ENCODE measurements around the gene DOK5. TPM values are rescaled to one million over a fixed set of nuclear protein-coding genes. Genes with fewer than 3 reads are reported as not detected.

Gene DOK5
- total and polyA plus RNA-seq, 9 donors = 0.24 to 38.3 (median 2.4) TPM; not detected in 1

DNA sequence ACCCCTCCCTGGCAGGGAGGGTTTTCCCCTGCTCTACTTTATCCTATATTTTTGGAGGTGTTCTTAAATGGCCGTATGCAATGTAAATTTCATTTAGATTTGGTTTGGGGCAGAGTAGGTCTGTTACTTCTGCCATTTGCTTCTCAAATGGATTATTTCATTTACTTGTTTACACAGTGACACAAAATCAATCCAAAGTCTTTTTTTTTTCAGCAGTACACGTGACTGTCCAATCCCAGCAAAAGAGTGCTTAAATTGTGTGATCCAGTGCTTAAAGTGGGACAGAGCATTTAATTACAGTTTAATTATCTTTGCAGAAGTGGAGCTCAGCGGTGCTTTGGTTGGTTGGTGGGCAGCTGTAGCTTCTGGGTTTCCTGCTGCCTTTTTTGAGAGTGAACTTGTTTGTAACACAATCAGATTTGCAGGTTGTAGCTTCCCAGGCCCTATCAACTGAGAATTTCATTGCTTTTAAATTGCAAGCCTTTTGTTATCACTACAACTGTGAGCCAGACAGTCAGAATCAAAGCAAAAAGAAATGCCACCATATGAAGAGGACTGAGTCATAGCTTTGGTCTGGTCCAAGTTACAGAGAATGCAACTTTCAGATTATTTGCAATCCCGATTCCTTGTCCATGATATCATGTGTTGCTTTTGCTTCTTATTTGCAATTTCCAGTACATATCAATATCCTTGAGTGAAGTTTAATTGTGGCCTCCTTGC is 216.9 kb downstream of the DOK5 start:
- H3K36me3 ChIP-seq = no peaks in the 10 kb centered on the region
- no peak overlapping the region for H3K4me3 ChIP-seq
- H3K9me3 ChIP-seq = no peaks in the 10 kb centered on the region
- H3K27ac ChIP-seq = no peak overlapping the region
- intact Hi-C loops (cut with DNase I) = no loop called here
- H3K4me1 ChIP-seq (ENCODE audit: insufficient read depth) = no peaks in the 10 kb centered on the region
- TF ChIP-seq POLR2A (IDR thresholded peaks at IDR 0.05) (no peak), EP300 (IDR thresholded peaks at IDR 0.05) (no peak)
- TF ChIP-seq, protein P1, sequence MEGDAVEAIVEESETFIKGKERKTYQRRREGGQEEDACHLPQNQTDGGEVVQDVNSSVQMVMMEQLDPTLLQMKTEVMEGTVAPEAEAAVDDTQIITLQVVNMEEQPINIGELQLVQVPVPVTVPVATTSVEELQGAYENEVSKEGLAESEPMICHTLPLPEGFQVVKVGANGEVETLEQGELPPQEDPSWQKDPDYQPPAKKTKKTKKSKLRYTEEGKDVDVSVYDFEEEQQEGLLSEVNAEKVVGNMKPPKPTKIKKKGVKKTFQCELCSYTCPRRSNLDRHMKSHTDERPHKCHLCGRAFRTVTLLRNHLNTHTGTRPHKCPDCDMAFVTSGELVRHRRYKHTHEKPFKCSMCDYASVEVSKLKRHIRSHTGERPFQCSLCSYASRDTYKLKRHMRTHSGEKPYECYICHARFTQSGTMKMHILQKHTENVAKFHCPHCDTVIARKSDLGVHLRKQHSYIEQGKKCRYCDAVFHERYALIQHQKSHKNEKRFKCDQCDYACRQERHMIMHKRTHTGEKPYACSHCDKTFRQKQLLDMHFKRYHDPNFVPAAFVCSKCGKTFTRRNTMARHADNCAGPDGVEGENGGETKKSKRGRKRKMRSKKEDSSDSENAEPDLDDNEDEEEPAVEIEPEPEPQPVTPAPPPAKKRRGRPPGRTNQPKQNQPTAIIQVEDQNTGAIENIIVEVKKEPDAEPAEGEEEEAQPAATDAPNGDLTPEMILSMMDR (IDR thresholded peaks at IDR 0.05) = no peak
- no peaks in the 10 kb centered on the region for H3K27me3 ChIP-seq
- DNase-seq = no peak
- 54 to 69% (median 64%) methylated on average over 4 of the region's 4 CpGs for WGBS, 3 donors

DNA sequence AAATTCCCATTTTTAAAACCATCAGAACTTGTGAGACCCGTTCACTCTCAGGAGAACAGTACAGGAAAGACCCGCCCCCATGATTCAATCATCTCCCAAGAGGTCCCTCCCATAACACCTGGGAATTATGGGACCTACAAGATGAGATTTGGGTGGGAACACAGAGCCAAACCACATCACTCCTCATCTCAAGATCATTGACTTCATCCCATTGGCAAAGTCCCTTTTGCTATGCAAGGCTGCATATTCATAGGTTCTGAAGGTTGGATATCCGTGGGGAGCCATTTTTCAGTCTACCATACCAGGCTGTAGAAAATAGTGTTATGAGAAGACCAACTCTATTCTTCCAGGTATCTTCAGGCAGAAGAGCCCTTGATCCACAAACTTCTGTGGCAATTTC is 219.1 kb downstream of the DOK5 start:
- no peak for TF ChIP-seq EP300 (IDR thresholded peaks at IDR 0.05)
- no peak for TF ChIP-seq POLR2A (IDR thresholded peaks at IDR 0.05)
- WGBS, 3 donors = 77 to 89% (median 83%) methylated on average over 3 of the region's 3 CpGs

GRCh38 chr20:54698373-54698772 is 223.0 kb downstream of the DOK5 start:
- 59 to 74% (median 69%) methylated on average over 1 of the region's 1 CpG for WGBS, 3 donors
- Histone ChIP-seq H3K27me3 (no peaks in the 10 kb centered on the region), H3K4me3 (no peak overlapping the region), H3K4me1 (ENCODE audit: insufficient read depth) (no peaks in the 10 kb centered on the region), H3K36me3 (no peaks in the 10 kb centered on the region), H3K27ac (no peak overlapping the region), H3K9me3 (no peaks in the 10 kb centered on the region)
- intact Hi-C loops (cut with DNase I) = no loop called here
- TF ChIP-seq, protein P1 (IDR thresholded peaks at IDR 0.05) = no peak
- TF ChIP-seq EP300 (IDR thresholded peaks at IDR 0.05) = no peak
- no peak for TF ChIP-seq POLR2A (IDR thresholded peaks at IDR 0.05)
- DNase-seq = no peak

More for the DNA sequence above, 219.1 kb downstream of the DOK5 start:
- intact Hi-C loops (cut with DNase I) = no loop called here
- Histone ChIP-seq H3K4me1 (ENCODE audit: insufficient read depth) (no peaks in the 10 kb centered on the region), H3K36me3 (no peaks in the 10 kb centered on the region), H3K4me3 (no peak overlapping the region), H3K9me3 (no peaks in the 10 kb centered on the region), H3K27ac (no peak overlapping the region), H3K27me3 (no peaks in the 10 kb centered on the region)
- DNase-seq = no peak

Measured in ovary (tissue), 9 donors.